ENCODE measurements around the gene SHLD1.
"Not testable (repeated sequence)": the region's sequence is repeated elsewhere in the genome, so short reads cannot be mapped to it uniquely, and the experiment has no call there.

SHLD1 gene

DNA sequence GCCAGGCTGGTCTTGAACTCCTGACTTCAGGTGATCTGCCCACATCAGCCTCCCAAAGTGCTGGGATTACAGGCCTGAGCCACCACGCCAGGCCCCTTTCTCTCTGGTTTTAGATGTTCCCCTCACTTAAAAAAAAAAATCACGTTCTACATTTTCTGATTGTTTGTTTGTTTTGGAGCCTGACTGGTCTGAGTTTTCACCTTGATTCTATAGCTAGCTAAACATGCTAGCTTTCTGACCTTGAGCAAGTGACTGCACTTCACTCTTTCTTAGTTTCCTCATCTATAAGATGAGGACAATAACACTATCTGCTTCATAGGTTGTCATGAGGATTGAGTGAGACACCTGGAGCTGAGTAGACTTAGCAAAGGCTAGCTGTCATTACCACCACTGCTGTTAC, 43.7 kb downstream of the SHLD1 start:
- TF ChIP-seq, protein P1, sequence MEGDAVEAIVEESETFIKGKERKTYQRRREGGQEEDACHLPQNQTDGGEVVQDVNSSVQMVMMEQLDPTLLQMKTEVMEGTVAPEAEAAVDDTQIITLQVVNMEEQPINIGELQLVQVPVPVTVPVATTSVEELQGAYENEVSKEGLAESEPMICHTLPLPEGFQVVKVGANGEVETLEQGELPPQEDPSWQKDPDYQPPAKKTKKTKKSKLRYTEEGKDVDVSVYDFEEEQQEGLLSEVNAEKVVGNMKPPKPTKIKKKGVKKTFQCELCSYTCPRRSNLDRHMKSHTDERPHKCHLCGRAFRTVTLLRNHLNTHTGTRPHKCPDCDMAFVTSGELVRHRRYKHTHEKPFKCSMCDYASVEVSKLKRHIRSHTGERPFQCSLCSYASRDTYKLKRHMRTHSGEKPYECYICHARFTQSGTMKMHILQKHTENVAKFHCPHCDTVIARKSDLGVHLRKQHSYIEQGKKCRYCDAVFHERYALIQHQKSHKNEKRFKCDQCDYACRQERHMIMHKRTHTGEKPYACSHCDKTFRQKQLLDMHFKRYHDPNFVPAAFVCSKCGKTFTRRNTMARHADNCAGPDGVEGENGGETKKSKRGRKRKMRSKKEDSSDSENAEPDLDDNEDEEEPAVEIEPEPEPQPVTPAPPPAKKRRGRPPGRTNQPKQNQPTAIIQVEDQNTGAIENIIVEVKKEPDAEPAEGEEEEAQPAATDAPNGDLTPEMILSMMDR (IDR thresholded peaks at IDR 0.05) = no peak
- Histone ChIP-seq H3K9me3 (no peaks in the 10 kb centered on the region), H3K4me3 (ENCODE audit: low read depth in 1 of 2, low read length in 1 of 2) (no peak overlapping the region), H3K36me3 (no peaks in the 10 kb centered on the region), H3K4me1 (ENCODE audit: control insufficient read depth in 1 of 2, insufficient read depth in 1 of 2, low read depth in 1 of 2, low read length in 1 of 2) (peaks cover 15 to 16% of the 10 kb centered on the region in 2 experiments), H3K27me3 (no peaks in the 10 kb centered on the region), H3K27ac (no peak overlapping the region)

DNA sequence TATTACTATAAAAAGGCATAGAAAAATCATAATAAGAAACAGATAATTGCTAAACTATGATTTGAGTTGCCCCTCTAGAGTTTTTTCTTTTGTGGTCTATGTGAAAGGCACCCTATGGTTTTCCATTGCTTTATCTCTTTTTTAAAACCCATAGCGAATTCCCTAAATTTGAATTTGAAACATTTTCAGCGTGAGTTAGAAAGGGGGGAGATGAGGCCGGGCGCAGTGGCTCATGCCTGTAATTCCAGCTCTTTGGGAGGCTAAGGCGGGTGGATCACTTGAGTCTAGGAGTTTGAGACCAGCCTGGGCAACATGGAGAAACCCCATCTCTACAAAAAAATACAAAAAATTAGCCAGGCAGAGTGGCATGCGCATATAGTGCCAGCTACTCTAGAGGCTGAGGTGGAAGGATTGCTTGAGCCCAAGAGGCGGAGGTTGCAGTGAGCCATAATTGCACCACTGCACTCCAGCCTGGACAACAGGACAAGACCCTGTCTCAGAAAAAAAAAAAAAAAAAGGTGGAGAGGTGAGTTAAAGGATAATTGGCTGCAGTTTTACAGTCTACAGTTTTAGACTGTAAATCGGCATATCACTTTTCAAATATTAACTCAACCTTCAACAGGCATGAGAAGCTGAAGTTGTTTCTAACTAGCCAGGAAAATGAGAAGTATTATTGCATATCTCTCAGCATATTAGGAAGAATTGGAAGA, 46.3 kb downstream of the SHLD1 start:
- H3K9me3 ChIP-seq = no peaks in the 10 kb centered on the region
- no peaks in the 10 kb centered on the region for H3K27me3 ChIP-seq
- H3K27ac ChIP-seq = no peak overlapping the region
- no peaks in the 10 kb centered on the region for H3K4me1 ChIP-seq (ENCODE audit: control insufficient read depth in 1 of 2, insufficient read depth in 1 of 2, low read depth in 1 of 2, low read length in 1 of 2)
- TF ChIP-seq, protein P1 (IDR thresholded peaks at IDR 0.05) = no peak
- no peak overlapping the region for H3K4me3 ChIP-seq (ENCODE audit: low read depth in 1 of 2, low read length in 1 of 2)
- H3K36me3 ChIP-seq = no peaks in the 10 kb centered on the region

DNA sequence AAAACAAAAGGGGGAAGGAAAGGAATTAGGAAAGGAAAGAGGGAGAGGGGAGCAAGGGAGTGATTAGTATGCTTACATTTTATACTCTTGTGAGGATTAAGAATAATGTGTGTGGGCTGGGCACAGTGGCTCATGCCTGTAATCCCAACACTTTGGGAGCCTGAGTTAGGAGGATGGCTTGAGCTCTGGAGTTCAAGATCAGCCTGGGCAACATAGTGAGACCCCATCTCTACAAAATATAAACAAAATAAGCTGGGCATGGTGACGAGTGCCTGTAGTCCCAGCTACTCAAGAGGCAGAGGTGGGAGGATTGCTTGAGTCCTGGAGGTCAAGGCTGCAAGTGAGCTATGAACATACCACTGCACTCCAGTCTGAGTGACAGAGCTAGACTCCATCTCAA, 47.0 kb downstream of the SHLD1 start:
- Histone ChIP-seq H3K27ac (no peak overlapping the region), H3K4me3 (ENCODE audit: low read depth in 1 of 2, low read length in 1 of 2) (no peak overlapping the region), H3K27me3 (no peaks in the 10 kb centered on the region), H3K36me3 (no peaks in the 10 kb centered on the region), H3K9me3 (no peaks in the 10 kb centered on the region), H3K4me1 (ENCODE audit: control insufficient read depth in 1 of 2, insufficient read depth in 1 of 2, low read depth in 1 of 2, low read length in 1 of 2) (no peaks in the 10 kb centered on the region)
- TF ChIP-seq, protein P1 (IDR thresholded peaks at IDR 0.05) = no peak

DNA sequence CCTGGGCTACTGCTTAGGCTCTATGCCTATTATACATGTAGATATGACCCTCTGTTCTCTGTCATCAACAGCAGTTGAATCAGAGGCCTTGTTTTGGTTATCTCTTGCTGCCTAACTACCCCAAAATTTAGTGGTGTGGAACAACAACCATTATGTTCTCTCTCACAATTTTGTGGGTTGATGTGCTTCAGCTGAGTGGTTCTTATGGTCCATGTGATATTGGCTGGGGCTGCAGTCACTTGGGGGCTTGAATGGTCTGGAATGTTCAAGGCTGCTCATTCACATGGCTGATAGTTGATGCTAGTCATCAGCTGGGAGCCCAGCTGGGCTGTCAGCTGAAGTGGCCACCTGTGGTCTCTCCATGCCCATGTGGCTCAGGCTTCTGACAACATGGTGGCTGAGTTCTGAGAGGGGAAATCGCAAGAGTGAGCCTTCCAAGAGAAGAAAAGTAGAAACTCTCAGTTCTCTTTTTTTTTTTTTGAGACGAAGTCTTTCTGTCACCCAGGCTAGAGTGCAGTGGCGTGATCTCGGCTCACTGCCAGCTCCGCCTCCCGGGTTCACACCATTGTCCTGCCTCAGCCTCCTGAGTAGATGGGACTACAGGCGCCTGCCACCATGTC, 47.8 kb downstream of the SHLD1 start:
- H3K27me3 ChIP-seq = no peaks in the 10 kb centered on the region
- no peak overlapping the region for H3K27ac ChIP-seq
- H3K36me3 ChIP-seq = no peaks in the 10 kb centered on the region
- TF ChIP-seq, protein P1 (IDR thresholded peaks at IDR 0.05) = no peak
- no peaks in the 10 kb centered on the region for H3K9me3 ChIP-seq
- H3K4me1 ChIP-seq (ENCODE audit: control insufficient read depth in 1 of 2, insufficient read depth in 1 of 2, low read depth in 1 of 2, low read length in 1 of 2) = no peaks in the 10 kb centered on the region
- H3K4me3 ChIP-seq (ENCODE audit: low read depth in 1 of 2, low read length in 1 of 2) = no peak overlapping the region

DNA sequence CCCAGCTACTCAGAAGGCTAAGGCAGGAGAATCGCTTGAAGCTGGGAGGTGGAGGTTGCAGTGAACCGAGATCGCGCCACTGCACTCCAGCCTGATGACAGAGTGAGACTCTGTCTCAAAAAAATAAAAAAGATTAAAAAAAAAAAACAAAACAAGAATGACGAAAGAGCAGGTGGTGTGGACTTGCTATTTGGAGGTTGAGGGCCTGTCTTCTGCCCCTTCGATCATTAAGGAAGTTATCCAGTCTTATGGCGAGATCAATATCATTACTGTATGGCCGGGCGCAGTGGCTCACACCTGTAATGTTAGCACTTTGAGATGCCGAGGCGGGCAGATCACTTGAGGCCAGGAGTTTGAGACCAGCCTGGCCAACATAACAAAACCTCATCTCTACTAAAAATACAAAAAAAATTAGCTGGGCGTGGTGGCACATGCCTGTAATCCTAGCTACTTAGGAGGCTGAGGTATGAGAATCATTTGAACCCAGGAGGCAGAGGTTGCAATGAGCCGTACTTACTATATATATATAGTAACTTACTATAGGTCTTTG, 53.6 kb downstream of the SHLD1 start:
- not testable (repeated sequence) for H3K4me3 ChIP-seq (ENCODE audit: low read depth in 1 of 2, low read length in 1 of 2); H3K27ac ChIP-seq; H3K36me3 ChIP-seq; H3K27me3 ChIP-seq; H3K9me3 ChIP-seq; H3K4me1 ChIP-seq (ENCODE audit: control insufficient read depth in 1 of 2, insufficient read depth in 1 of 2, low read depth in 1 of 2, low read length in 1 of 2)
